ENCODE data around the gene COX4I2. TPM values are rescaled to one million over a fixed set of nuclear protein-coding genes. Genes with fewer than 3 reads are reported as not detected.

Gene COX4I2
- total and polyA plus RNA-seq, 2 of the 8 experiments (the other 6 are each of a cell fraction or from before 2014, with no cell fraction given), result 0.26 TPM; not detected in 1

- TF ChIP-seq ASH2L (IDR thresholded peaks at IDR 0.05; ENCODE audit: low read length), result no peak
- no peak for TF ChIP-seq FOSL1 (IDR thresholded peaks at IDR 0.05; ENCODE audit: insufficient read depth, low read depth, low read length)
- no peak for TF ChIP-seq MAX (IDR thresholded peaks at IDR 0.05)
- TF ChIP-seq SUZ12 (IDR thresholded peaks at IDR 0.05; ENCODE audit: low read length), result no peak
- no peak for TF ChIP-seq TAF7 (optimal IDR thresholded peaks at IDR 0.05; ENCODE audit: borderline replicate concordance, low read depth, low read length)
Observed at GRCh38 chr20:31594002-31594557, 43.6 kb upstream of the COX4I2 start (continued).

All from H1 (cell line).